Heart left ventricle (tissue), 16 donors: ENCODE data around the gene SPATA21. TPM values are rescaled to one million over a fixed set of nuclear protein-coding genes. Genes with fewer than 3 reads are reported as not detected.

ENCODE experiments used
- ATAC-seq, 4 donors: fragments of 200-7000 bp; cut with Tn5 transposase; one replicate each; pipeline ENCODE4 v1.9.1; 2020 to 2022; ENCODE audit warnings: moderate library complexity in 4 of 4, mild to moderate bottlenecking in 3 of 4, moderate number of reproducible peaks in 1 of 4
- DNase-seq, 5 donors: peaks; one replicate each; pipeline ENCODE4 v3.0.0-alpha.2; 2020
- H3K27ac ChIP-seq, 12 donors: fragments of 200-600 bp; sonication (generic) in 4 of 12; one replicate each; pipeline versions ENCODE4 v1.5.0 to v1.8.0; 2016 to 2022; ENCODE audit warnings: mild to moderate bottlenecking in 2 of 12
- H3K27me3 ChIP-seq, 9 donors: fragments of 200-600 bp; sonication (generic) in 2 of 9; one replicate each; pipeline versions ENCODE4 v1.5.1 to v1.8.0; 2016 to 2022; ENCODE audit warnings: mild to moderate bottlenecking in 3 of 9
- H3K36me3 ChIP-seq, 9 donors: fragments of 200-600 bp; sonication (generic) in 2 of 9; one replicate each; pipeline versions ENCODE4 v1.5.0 to v1.8.0; 2018 to 2022; ENCODE audit warnings: mild to moderate bottlenecking in 2 of 9
- H3K4me1 ChIP-seq, 12 donors: fragments of 200-600 bp; sonication (generic) in 4 of 12; one replicate each; pipeline versions ENCODE4 v1.5.0 to v1.8.0; 2016 to 2022; ENCODE audit warnings: mild to moderate bottlenecking in 3 of 12
- H3K4me3 ChIP-seq, 12 donors: fragments of 200-600 bp; sonication (generic) in 4 of 12; one replicate each; pipeline versions ENCODE4 v1.5.0 to v1.8.0; 2017 to 2022; ENCODE audit warnings: mild to moderate bottlenecking in 9 of 12, moderate library complexity in 4 of 12
- H3K9me3 ChIP-seq, 12 donors: fragments of 200-600 bp; sonication (generic) in 4 of 12; one replicate each; pipeline versions ENCODE4 v1.5.0 to v1.8.0; 2016 to 2022; ENCODE audit warnings: mild to moderate bottlenecking in 1 of 12
- POLR2A ChIP-seq, 2 donors: fragments of 450-650 bp; IDR thresholded peaks; one replicate each; pipeline ENCODE4 v1.6.1; 2017; ENCODE audit warnings: antibody characterized with exemption in 2 of 2, mild to moderate bottlenecking in 2 of 2, moderate library complexity in 2 of 2
- WGBS, 4 donors: extraction: QIAGEN DNeasy Blood & Tissue Kit in 2 of 4; methylation state at CpG; one replicate each; pipeline versions ENCODE4 v1.1.5 to v1.1.7; 2013 to 2018; 5-methylcytosine and 5-hydroxymethylcytosine counted together
- intact Hi-C, 10 donors: fragments of 100-400 bp; cut with DNase I; formaldehyde crosslinking; loops; one replicate each; pipeline versions ENCODE4 v1.11.1 to v1.14.2; 2022
- polyA plus RNA-seq, 2 donors: library from polyadenylated mRNA; stranded (reverse); fragments of 200-250 nt; gene quantifications; one replicate each; pipeline ENCODE4 v1.2.3, GENCODE V29; 2013
- total RNA-seq, 9 donors: library from RNA; depleted of rRNA in 2 of 9; stranded (reverse); fragments of >200 nt in 2 of 9; fragmentation: NEBNext Ultra II Directional in 3 of 9; extraction: Animal tissue kit (Norgen Biotek cat#: 25700) in 3 of 9; gene quantifications; one replicate each; pipeline versions ENCODE4 v1.1.0 to v1.2.4, GENCODE V29; 2016 to 2023
- TF ChIP-seq, protein P1 (sequence below), 12 donors: fragments of 200-600 bp; sonication (generic) in 4 of 12; IDR thresholded peaks; one replicate each; pipeline versions ENCODE4 v1.5.0 to v1.8.0; 2018 to 2022; ENCODE audit warnings: antibody characterized with exemption in 12 of 12, mild to moderate bottlenecking in 5 of 12
- donor health status: ischemic (EF 13 %, LVEDD 7.1; RV severe dilation, severe dysfunction).
- donor health status: healthy with polysubstance abuse.
- donor health status: DM: no; HTN: yes; CAD: no.
- donor health status: DM: no; HTN: no; CAD: no.
- donor health status: ischemic (EF 25% LVEDD 6.9; RV normal size, moderate dysfunction).
- donor health status: ischemic (EF 25% LVEDD 5.7; RV mildly dilated, moderate dysfunction).
- donor health status: healthy.
- donor health status: DM: yes; HTN: yes; CAD: no.
- donor health status: ischemic (EF 35%, LVEDD 5.7; RV mildly dilated, moderate dysfunction).
- donor health status: nonischemic (EF 11% LVEDD 7.7; RV severe dilation, severe dysfunction).
- donor health status: DM: yes; HTN: yes; CAD: no.
- donor health status: PGD.
- donor health status: ischemic (EF 29% LVEDD 5.4; RV normal size, mild dysfunction).
- donor health status: nonischemic (EF 23%, LVEDD 6.1; RV moderate dilation, normal function).

Gene SPATA21
- total and polyA plus RNA-seq, 11 donors, result 0.06 to 0.08 TPM; not detected in 9

DNA sequence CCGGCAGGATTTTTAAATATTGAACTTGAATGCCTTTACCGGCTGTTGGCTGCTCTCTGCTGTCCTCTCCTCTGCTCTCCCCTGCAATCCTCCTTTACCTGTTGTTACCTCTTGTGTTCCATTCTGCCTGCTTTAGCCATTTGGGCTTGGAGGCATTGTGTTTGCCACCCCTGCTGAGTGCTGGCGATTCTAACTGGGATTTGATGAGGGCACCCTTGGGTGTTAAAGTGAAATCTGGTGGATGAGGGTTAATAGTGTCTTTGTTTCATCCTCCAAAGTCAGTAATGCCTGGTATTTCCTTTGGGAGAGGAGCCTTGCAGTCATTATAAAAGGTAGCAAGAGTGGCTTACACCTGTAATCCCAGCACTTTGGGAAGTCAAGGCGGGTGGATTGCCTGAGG lies 60.3 kb downstream of the SPATA21 start:
- no peak for DNase-seq
- H3K4me1 ChIP-seq, result peaks cover 9 to 80% (median 61%) of the 10 kb centered on the region in 12 donors
- ATAC-seq, result no peak
- H3K27ac ChIP-seq, result peak overlapping the region in 3 of 12 donors; percentile 27 to 75 (median 66)
- no peaks in the 10 kb centered on the region for H3K27me3 ChIP-seq
- intact Hi-C loops, result loop anchor here in 3 of 10 donors (5.0 to 10.0 kb wide), 4 partner anchors 50 to 118 kb away; partner anchors contain the start of genes NECAP2 (in 1 of the 3) and SPATA21 (in 1 of the 3)
- H3K4me3 ChIP-seq, result no peak overlapping the region
- TF ChIP-seq POLR2A (IDR thresholded peaks at IDR 0.05), result no peak
- TF ChIP-seq, protein P1, sequence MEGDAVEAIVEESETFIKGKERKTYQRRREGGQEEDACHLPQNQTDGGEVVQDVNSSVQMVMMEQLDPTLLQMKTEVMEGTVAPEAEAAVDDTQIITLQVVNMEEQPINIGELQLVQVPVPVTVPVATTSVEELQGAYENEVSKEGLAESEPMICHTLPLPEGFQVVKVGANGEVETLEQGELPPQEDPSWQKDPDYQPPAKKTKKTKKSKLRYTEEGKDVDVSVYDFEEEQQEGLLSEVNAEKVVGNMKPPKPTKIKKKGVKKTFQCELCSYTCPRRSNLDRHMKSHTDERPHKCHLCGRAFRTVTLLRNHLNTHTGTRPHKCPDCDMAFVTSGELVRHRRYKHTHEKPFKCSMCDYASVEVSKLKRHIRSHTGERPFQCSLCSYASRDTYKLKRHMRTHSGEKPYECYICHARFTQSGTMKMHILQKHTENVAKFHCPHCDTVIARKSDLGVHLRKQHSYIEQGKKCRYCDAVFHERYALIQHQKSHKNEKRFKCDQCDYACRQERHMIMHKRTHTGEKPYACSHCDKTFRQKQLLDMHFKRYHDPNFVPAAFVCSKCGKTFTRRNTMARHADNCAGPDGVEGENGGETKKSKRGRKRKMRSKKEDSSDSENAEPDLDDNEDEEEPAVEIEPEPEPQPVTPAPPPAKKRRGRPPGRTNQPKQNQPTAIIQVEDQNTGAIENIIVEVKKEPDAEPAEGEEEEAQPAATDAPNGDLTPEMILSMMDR (IDR thresholded peaks at IDR 0.05), result no peak
- H3K36me3 ChIP-seq, result peaks cover 0 to 8% (median 0%) of the 10 kb centered on the region in 9 donors
- H3K9me3 ChIP-seq, result no peaks in the 10 kb centered on the region
- 69 to 80% (median 73%) methylated on average over 4 of the region's 4 CpGs for WGBS, 4 donors

DNA sequence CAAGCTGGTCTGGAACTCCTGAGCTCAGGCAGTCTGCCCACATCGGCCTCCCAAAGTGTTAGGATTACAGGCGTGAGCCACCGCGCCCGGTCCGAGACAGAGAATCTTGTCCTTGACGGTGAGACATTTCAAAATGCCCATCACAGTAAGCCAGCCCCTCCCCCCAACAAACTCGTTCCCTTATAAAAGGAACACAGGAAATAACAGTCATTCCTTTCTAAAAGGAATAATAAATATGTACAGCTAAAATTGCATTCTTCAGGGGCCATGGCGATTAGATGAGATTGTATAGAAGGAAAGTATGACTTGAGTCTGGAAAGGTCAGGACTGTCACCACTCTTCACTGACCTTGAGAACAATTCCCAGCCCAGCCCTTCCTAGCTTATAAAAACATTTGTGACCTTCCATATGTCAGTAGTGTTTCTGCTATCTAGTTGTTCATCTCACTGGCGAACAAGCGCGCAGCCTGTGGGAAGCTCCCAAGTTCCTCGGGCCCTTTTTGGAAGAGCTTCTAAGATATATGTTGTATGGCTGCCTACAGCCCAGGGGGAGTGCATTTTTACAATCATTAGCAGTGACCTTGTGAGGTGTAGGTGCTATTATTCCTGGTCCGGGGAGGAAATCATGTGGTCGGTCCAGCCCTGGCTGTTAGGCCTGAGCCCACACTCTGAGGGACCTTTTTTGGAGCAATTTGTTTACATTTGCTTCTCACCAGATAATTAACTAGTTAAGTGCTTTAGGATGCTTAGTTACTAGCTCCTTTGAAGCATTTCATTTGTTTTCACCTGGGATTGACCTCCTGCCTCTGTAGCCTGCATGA lies 61.5 kb downstream of the SPATA21 start:
- peak overlapping the region; percentile 25 to 81 (median 72) for H3K27ac ChIP-seq
- peak in 1 of 5 donors; percentile 47 for DNase-seq
- TF ChIP-seq POLR2A (IDR thresholded peaks at IDR 0.05), result no peak
- TF ChIP-seq, protein P1 (IDR thresholded peaks at IDR 0.05), result no peak
- intact Hi-C loops, result loop anchor here in 3 of 10 donors (5.0 to 10.0 kb wide), 4 partner anchors 52 to 119 kb away; partner anchors contain the start of genes NECAP2 (in 1 of the 3) and SPATA21 (in 1 of the 3)
- no peaks in the 10 kb centered on the region for H3K9me3 ChIP-seq
- 31 to 36% (median 33%) methylated on average over 15 of the region's 15 CpGs for WGBS, 4 donors
- peak in 3 of 4 donors; percentile 52 to 63 (median 58) for ATAC-seq
- H3K4me1 ChIP-seq, result peaks cover 9 to 89% (median 66%) of the 10 kb centered on the region in 12 donors
- no peaks in the 10 kb centered on the region for H3K27me3 ChIP-seq
- peaks cover 0 to 8% (median 0%) of the 10 kb centered on the region in 9 donors for H3K36me3 ChIP-seq
- H3K4me3 ChIP-seq, result peak overlapping the region in 2 of 12 donors; percentile 4 to 8

DNA sequence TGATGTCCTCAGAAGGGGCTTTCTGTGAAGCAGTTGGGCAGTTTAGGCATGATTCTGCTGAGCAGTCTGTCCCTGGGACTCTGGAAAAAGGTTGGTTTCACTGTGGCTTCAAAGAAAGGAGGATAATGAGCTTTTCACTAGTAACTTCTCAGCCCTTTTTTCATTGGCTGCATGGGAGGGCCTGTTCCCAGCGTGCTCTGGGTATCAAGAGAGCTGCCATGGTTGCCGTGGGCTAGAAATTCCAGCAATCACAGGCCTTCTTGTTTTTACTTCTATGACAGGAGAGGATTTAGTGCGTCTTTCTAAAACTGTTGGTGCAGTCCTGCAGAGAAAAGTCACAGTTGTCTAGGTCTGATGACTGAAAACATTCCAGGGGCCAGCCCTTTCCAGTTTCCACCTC lies 63.0 kb downstream of the SPATA21 start:
- Histone ChIP-seq H3K4me3 (no peak overlapping the region), H3K9me3 (no peaks in the 10 kb centered on the region), H3K36me3 (peaks cover 0 to 8% (median 0%) of the 10 kb centered on the region in 9 donors), H3K27ac (peak overlapping the region in 2 of 12 donors; percentile 64 to 68), H3K27me3 (no peaks in the 10 kb centered on the region), H3K4me1 (peaks cover 11 to 95% (median 69%) of the 10 kb centered on the region in 12 donors)
- intact Hi-C loops, result loop anchor here in 2 of 10 donors (5.0 to 10.0 kb wide), 2 partner anchors 121 to 123 kb away; no protein-coding TSS in a partner anchor
- TF ChIP-seq, protein P1 (IDR thresholded peaks at IDR 0.05), result no peak
- TF ChIP-seq POLR2A (IDR thresholded peaks at IDR 0.05), result no peak
- ATAC-seq (no peak), DNase-seq (no peak)
- WGBS, 4 donors, result 63 to 80% (median 73%) methylated on average over 3 of the region's 3 CpGs
